ENCODE data around the gene RNU4-1.
A peak's percentile ranks its signal among the peaks of the same experiment; 100 is the strongest.
"Not testable (repeated sequence)": the region's sequence is repeated elsewhere in the genome, so short reads cannot be mapped to it uniquely, and the experiment has no call there.

Gene RNU4-1

GRCh38 chr12:120292661-120293531 lies at the start of gene RNU4-1:
Gene RNU4-1, minus strand, starts transcription at chr12:120293237.
- DNase-seq, result peak; percentile 91

GRCh38 chr12:120342175-120343038 lies 49.4 kb upstream of the RNU4-1 start:
- DNase-seq, result no peak

- no peak for DNase-seq
Observed at GRCh38 chr12:120339256-120339655, 46.2 kb upstream of the RNU4-1 start.

DNA sequence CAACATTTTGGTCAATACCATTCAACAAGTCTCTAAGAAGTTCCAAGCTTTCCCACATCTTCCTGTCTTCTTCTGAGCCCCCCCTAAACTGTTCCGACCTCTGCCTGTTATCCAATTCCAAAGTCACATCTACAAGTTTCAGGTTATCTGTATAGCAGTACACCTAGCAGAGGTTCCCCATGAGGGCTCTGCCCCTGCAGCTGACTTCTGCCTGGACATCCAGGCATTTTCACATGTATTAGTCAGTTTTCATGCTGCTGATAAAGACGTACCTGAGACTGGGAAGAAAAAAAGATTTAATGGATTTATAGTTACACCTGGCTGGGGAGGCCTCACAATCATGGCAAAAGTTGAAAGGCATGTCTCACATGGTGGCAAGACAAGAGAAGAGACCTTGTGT lies 44.7 kb upstream of the RNU4-1 start:
- no peak for DNase-seq

- not testable (repeated sequence) for DNase-seq
Observed at GRCh38 chr12:120336392-120336791, 43.4 kb upstream of the RNU4-1 start.

GRCh38 chr12:120335447-120335846 lies 42.4 kb upstream of the RNU4-1 start:
- DNase-seq, result peak; percentile 21

DNA sequence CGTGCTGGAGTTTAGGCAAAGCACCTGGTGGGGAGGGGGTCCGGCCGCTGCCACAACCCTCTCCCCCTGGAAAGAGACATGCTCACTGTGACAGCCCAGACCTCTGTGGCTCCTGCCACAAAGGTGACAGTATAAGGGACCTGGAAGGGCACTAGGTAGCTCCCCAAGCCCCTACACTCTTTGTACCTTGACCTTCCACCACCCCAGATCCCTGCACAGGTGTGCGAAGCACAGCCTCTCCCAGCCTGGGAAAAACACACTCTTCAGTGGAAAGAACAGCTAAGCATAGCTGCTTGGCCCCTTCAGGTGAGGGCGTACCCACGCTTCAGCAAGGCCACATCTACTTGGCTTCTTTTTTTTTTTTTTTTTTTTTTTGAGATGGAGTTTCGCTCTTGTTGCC lies 39.5 kb upstream of the RNU4-1 start:
- DNase-seq, result no peak

DNA sequence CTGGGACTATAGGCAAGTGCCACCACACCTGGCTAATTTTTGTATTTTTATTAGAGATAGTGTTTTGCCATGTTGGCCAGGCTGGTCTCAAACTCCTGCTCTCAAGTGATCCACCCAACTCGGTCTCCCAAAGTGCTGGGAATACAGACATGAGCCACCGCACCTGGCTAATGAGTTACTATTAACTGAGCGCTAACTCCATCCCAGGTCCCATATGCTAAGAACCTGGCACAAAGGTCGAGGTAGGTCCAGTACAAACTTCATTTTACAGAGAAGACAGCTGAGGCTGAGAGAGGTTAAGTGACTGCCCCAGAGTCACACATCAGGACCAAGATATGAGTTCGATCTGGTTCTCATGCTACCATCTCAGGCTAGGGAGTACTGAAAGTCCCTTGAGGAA lies 39.0 kb upstream of the RNU4-1 start:
- DNase-seq, result no peak

- no peak for DNase-seq
Observed at GRCh38 chr12:120331390-120331789, 38.4 kb upstream of the RNU4-1 start.

- DNase-seq, result no peak
Observed at GRCh38 chr12:120328228-120328627, 35.2 kb upstream of the RNU4-1 start.

GRCh38 chr12:120327593-120327992 lies 34.6 kb upstream of the RNU4-1 start, which contains the start of gene PLA2G1B:
Gene PLA2G1B, minus strand, starts transcription at chr12:120327779. Its CDS starts 26 bp downstream, at chr12:120327753.
- DNase-seq, result no peak

- DNase-seq, result no peak
Observed at GRCh38 chr12:120324841-120325417, 31.9 kb upstream of the RNU4-1 start.

- DNase-seq, result no peak
Observed at GRCh38 chr12:120323772-120324171, 30.7 kb upstream of the RNU4-1 start.

- DNase-seq, result no peak
Observed at GRCh38 chr12:120321382-120322202, 28.6 kb upstream of the RNU4-1 start.

DNA sequence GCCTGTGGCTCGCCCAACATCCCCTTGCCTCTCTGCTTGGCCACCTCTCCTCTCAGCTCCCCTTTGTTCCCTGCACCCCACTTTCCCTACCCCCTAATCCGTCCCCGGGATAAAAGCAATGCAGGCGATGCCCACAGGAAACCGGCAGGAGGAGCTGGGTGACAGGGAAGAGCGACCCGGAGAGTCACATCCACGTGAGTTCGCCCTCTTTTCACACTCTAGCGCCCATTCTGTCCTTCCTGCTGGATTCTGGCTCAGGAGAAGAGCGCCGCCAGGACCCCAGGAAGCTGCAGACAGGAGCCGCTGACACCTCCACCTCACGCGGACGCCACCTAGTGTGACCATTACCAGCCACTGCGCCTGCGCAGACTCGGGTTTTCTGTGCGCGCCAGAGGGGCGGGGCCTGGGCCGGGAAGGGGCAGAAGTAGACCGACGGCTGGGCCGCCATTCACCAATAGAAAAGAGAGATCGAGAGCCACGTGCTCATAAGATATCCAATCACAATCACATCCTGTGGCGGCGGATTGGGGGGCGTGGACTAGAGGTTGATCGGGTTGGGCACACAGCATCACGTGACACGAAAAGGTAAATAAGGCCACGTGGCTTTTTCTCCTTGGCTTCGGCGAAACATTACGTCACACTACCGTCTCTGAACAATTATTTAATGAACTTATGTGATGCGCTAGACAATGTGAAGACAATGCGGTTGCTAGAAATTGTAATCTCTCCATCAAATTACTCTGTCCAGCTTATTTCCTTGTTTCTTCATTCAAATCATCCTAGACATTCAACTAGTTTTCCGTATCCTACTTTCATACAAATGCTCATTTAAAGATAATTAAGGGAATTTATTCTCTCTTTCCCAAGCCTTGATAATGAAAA lies 24.4 kb upstream of the RNU4-1 start:
- DNase-seq, result peak; percentile 100

DNA sequence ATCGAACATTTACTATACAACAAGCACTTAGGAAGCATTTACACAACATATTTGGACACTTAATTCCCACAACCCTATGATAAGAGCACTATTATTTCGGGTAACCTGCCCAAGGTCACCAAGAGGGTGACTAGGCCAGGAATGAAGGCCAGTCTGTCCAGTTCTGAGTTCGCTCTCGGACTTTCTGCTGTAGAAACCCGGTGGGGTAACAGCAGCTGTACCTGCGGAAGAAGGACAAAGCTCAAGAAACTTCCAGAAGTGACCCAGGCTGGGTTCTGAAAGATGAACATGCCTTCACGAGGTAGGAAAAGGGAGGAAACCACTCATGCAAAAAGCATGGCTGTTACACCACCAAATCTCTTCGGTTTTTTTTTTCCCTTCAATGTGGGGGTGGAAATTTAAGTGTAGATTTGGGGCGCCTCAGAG lies 23.8 kb upstream of the RNU4-1 start:
- DNase-seq, result no peak

DNA sequence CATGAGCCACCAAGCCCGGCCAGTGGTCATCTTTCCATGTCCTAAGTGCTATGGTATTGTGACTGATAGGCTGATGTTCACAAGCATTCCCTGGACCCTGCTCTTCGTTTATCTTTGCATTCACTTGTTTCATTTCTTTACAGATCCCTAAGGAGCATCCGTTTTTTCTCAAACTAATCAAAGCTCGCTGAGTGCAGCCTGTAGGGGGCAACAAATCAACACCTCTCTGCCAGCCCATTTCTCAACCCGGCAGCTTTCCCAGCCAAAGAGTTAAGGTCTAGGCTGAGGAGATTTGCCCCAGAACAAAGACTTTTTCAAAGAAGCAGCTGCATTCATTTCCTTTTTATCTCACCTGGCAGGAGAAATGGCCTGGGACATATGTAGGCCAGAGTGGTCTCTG lies 21.2 kb upstream of the RNU4-1 start:
- DNase-seq, result no peak

- peak; percentile 88 for DNase-seq
Observed at GRCh38 chr12:120301962-120302815, 9.2 kb upstream of the RNU4-1 start, which contains the start of gene SIRT4. Gene SIRT4, plus strand, starts transcription at chr12:120302321. Its CDS starts 1,241 bp downstream, at chr12:120303562.

DNA sequence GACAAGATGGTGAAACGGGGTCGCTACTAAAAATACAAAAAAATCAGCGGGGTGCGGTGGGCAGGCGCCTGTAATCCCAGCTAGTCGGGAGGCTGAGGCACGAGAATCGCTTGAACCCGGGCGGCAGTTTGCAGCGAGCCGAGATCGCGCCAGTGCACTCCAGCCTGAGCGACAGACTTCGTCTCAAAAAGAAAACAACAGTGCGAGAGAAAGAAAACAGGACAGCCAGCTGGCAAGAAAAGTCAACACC lies 701 bp downstream of the RNU4-1 start:
- no peak for DNase-seq

- peak; percentile 19 for DNase-seq
Observed at GRCh38 chr12:120290609-120291305, 2.3 kb downstream of the RNU4-1 start.
